Measurements from ENCODE around the gene IGF1. TPM values are rescaled to one million over a fixed set of nuclear protein-coding genes. Genes with fewer than 3 reads are reported as not detected.
A peak's percentile ranks its signal among the peaks of the same experiment; 100 is the strongest.

Gene IGF1
- total RNA-seq: 10 to 100 TPM; 15.4 to 79.4 (median 45.3) TPM

DNA sequence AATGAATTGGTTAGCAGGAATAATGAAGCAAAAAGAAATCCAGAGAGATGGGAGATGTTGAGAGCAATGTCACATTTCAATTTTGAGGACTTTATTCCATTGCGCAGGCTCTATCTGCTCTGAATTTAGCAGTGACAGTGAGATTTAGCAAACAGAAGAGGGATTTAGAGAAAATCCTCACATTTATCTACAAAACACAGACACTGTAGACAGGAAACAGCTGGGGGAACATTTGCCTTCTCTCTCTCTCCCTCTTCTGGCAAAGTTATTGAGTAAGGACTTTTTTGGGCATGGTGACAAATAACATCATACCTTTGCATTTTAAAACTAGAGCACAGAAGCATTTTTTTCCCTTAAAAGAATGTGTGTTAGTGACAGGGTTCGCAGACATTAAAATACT is at the start of gene IGF1:
Gene IGF1, minus strand, starts transcription at position 158 of the 400 bp plus-strand sequence. CDS start 182 bp downstream, outside the sequence.
- TF ChIP-seq, protein P1, sequence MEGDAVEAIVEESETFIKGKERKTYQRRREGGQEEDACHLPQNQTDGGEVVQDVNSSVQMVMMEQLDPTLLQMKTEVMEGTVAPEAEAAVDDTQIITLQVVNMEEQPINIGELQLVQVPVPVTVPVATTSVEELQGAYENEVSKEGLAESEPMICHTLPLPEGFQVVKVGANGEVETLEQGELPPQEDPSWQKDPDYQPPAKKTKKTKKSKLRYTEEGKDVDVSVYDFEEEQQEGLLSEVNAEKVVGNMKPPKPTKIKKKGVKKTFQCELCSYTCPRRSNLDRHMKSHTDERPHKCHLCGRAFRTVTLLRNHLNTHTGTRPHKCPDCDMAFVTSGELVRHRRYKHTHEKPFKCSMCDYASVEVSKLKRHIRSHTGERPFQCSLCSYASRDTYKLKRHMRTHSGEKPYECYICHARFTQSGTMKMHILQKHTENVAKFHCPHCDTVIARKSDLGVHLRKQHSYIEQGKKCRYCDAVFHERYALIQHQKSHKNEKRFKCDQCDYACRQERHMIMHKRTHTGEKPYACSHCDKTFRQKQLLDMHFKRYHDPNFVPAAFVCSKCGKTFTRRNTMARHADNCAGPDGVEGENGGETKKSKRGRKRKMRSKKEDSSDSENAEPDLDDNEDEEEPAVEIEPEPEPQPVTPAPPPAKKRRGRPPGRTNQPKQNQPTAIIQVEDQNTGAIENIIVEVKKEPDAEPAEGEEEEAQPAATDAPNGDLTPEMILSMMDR (IDR thresholded peaks at IDR 0.05): no peak
- no peak for TF ChIP-seq POLR2A (IDR thresholded peaks at IDR 0.05; ENCODE audit: low read depth)
- TF ChIP-seq POLR2AphosphoS5 (IDR thresholded peaks at IDR 0.05): peak in 1 of 2 donors; percentile 61
- no peak for TF ChIP-seq EP300 (IDR thresholded peaks at IDR 0.05)
- Histone ChIP-seq H3K4me3 (peak within 1 kb of the TSS; percentile 38 to 47 (median 41)), H3K4me1 (peaks cover 7 to 35% (median 31%) of the 10 kb centered on the region in 4 donors), H3K27ac (replicated peaks in 1 of 4) (peak within 1 kb of the TSS; percentile 41 to 52 (median 42)), H3K27me3 (no peaks in the 10 kb centered on the region), H3K36me3 (no peaks in the 10 kb centered on the region), H3K9me3 (no peaks in the 10 kb centered on the region)
- 28% methylated on average over 2 of the region's 2 CpGs for WGBS
- DNase-seq (ENCODE audit: extremely low spot score): no peak
- intact Hi-C loops (cut with DNase I): loop anchor here (5.0 kb wide), 1 partner anchor 543 kb away; no protein-coding TSS in a partner anchor

DNA sequence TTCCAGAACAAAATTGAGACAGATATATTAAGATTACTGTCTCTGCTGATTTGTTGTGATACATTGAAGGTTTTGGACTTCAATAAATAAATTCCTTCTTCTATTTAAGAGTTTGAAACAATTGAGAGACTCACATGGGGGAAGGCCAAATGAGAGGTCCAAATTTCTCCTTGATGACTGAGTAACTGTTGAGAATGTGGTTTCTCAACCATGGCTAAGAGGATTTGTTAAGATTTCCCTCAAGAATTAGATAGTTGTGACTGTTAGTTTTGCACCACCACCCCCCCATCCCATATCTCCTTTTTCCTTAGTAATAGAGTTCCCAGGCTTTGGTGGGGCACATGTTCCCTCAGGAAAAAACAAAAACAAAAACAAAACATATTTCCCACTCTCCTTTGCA is 47.7 kb upstream of the IGF1 start:
- no peaks in the 10 kb centered on the region for H3K36me3 ChIP-seq
- no peak for DNase-seq (ENCODE audit: extremely low spot score)

DNA sequence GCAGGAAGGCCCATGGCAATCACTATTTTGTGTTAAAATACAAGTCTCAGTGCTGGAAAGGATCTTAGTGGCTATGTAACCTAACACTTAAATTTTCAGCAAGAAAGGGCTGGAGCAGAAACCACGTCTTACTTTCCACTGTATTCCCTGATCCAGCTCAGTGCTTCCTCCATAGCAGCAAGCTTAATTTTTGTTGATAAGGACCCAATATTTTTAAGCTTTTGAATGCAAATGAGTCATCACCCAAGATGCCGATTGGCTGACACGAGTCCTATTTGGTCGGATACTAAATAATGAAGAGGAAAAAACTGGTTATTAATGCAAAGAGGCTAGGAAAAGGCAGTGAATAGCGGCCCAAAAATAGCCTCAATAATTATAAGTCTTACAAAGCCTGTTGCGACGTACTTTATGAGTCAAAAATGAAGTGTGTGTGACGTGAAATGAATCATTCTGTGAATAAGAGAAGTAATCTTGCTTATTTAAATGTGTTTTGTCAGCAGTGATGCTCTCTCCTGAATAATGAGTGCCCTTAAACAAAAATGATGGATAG is 46.9 kb upstream of the IGF1 start:
- no peaks in the 10 kb centered on the region for H3K36me3 ChIP-seq
- H3K9me3 ChIP-seq: no peaks in the 10 kb centered on the region
- no peaks in the 10 kb centered on the region for H3K27me3 ChIP-seq
- WGBS: 61% methylated on average over 8 of the region's 8 CpGs
- H3K4me1 ChIP-seq: no peaks in the 10 kb centered on the region
- DNase-seq (ENCODE audit: extremely low spot score): no peak
- TF ChIP-seq EP300 (IDR thresholded peaks at IDR 0.05): no peak
- no peak for TF ChIP-seq POLR2AphosphoS5 (IDR thresholded peaks at IDR 0.05)
- TF ChIP-seq, protein P1 (IDR thresholded peaks at IDR 0.05): no peak
- no peak for TF ChIP-seq POLR2A (IDR thresholded peaks at IDR 0.05; ENCODE audit: low read depth)
- no peak overlapping the region for H3K27ac ChIP-seq (replicated peaks in 1 of 4)
- intact Hi-C loops (cut with DNase I): no loop called here
- H3K4me3 ChIP-seq: no peak overlapping the region

More for the DNA sequence above, 47.7 kb upstream of the IGF1 start:
- intact Hi-C loops (cut with DNase I): no loop called here
- H3K27ac ChIP-seq (replicated peaks in 1 of 4): no peak overlapping the region
- no peaks in the 10 kb centered on the region for H3K9me3 ChIP-seq
- no peak for TF ChIP-seq EP300 (IDR thresholded peaks at IDR 0.05)
- no peak for TF ChIP-seq POLR2A (IDR thresholded peaks at IDR 0.05; ENCODE audit: low read depth)
- TF ChIP-seq, protein P1 (IDR thresholded peaks at IDR 0.05): no peak
- TF ChIP-seq POLR2AphosphoS5 (IDR thresholded peaks at IDR 0.05): no peak
- no peaks in the 10 kb centered on the region for H3K4me1 ChIP-seq
- H3K27me3 ChIP-seq: no peaks in the 10 kb centered on the region
- H3K4me3 ChIP-seq: no peak overlapping the region

DNA sequence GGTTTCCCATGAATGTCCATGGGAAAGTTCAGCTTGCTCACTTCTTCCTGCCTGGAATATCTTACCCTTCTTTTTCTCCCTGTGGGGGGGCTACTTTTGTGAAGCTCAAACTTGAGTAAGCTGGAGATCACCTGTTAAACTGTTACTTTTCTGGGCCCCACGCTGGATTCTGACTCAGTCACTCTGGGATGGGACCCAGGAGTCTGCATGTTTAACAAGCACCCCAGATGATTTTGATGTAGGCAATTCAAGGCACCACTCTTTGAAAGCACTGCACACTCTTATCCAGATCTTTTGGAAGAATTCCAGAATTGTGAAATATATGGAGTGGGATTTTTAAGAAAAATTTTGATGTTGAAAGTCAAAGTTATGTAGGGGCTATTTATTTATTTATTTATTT is 46.3 kb upstream of the IGF1 start:
- DNase-seq (ENCODE audit: extremely low spot score): no peak
- no peaks in the 10 kb centered on the region for H3K27me3 ChIP-seq
- H3K4me3 ChIP-seq: no peak overlapping the region
- no peaks in the 10 kb centered on the region for H3K36me3 ChIP-seq
- H3K4me1 ChIP-seq: no peaks in the 10 kb centered on the region
- no peak overlapping the region for H3K27ac ChIP-seq (replicated peaks in 1 of 4)
- TF ChIP-seq EP300 (IDR thresholded peaks at IDR 0.05) (no peak), POLR2AphosphoS5 (IDR thresholded peaks at IDR 0.05) (no peak), POLR2A (IDR thresholded peaks at IDR 0.05; ENCODE audit: low read depth) (no peak)
- TF ChIP-seq, protein P1 (IDR thresholded peaks at IDR 0.05): no peak
- 67% methylated on average over 1 of the region's 1 CpG for WGBS
- H3K9me3 ChIP-seq: no peaks in the 10 kb centered on the region
- intact Hi-C loops (cut with DNase I): no loop called here

DNA sequence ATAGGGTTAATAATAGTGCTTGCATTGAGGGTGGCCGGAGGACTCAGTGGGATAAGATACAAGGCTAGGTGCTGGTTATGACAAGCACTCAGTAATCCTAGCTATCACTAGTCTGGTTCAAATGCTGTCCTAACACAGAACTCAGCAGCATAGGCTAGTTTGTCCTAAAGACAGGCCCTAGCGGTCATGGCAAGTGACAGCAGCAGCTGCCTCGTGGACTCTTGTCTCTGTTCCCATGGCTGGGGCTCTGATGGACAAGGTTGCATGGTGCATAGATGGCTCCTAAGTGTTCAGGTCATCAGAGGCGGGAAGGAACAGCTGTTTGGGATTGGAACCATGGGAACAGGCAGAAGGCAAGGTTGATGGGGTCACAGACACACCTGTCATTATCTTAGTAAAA is 42.4 kb upstream of the IGF1 start:
- intact Hi-C loops (cut with DNase I): no loop called here
- no peaks in the 10 kb centered on the region for H3K9me3 ChIP-seq
- no peaks in the 10 kb centered on the region for H3K4me1 ChIP-seq
- no peaks in the 10 kb centered on the region for H3K27me3 ChIP-seq
- TF ChIP-seq, protein P1 (IDR thresholded peaks at IDR 0.05): no peak
- TF ChIP-seq EP300 (IDR thresholded peaks at IDR 0.05) (no peak), POLR2A (IDR thresholded peaks at IDR 0.05; ENCODE audit: low read depth) (no peak), POLR2AphosphoS5 (IDR thresholded peaks at IDR 0.05) (no peak)
- WGBS: 87% methylated on average over 4 of the region's 4 CpGs
- no peak overlapping the region for H3K27ac ChIP-seq (replicated peaks in 1 of 4)
- H3K4me3 ChIP-seq: no peak overlapping the region
- no peaks in the 10 kb centered on the region for H3K36me3 ChIP-seq
- no peak for DNase-seq (ENCODE audit: extremely low spot score)
